ENCODE data around the gene LRRC49. TPM values are rescaled to one million over a fixed set of nuclear protein-coding genes. Genes with fewer than 3 reads are reported as not detected.
A peak's percentile ranks its signal among the peaks of the same experiment; 100 is the strongest.

LRRC49 gene
- total RNA-seq, 6 donors from 2014 or later = 3.0 to 26.7 (median 9.2) TPM

GRCh38 chr15:70875001-70875782, 17.4 kb upstream of the LRRC49 start:
- ATAC-seq (ENCODE audit: low FRiP score in 2 of 2) (peak in 1 of 2 donors; percentile 61), DNase-seq (no peak)
- Histone ChIP-seq H3K36me3 (no peaks in the 10 kb centered on the region), H3K4me3 (no peak overlapping the region), H3K9me3 (no peaks in the 10 kb centered on the region), H3K27ac (no peak overlapping the region), H3K27me3 (no peaks in the 10 kb centered on the region), H3K4me1 (no peaks in the 10 kb centered on the region)
- 78 to 81% methylated on average over 7 of the region's 7 CpGs for WGBS, 2 donors
- TF ChIP-seq POLR2AphosphoS5 (IDR thresholded peaks at IDR 0.05) (no peak), POLR2A (IDR thresholded peaks at IDR 0.05) (no peak), CTCF (IDR thresholded peaks at IDR 0.05) (peak in 3 of 6 experiments; percentile 9 to 35 (median 29))

GRCh38 chr15:70876011-70876410, 16.6 kb upstream of the LRRC49 start:
- DNase-seq (no peak), ATAC-seq (ENCODE audit: low FRiP score in 2 of 2) (no peak)
- TF ChIP-seq POLR2A (IDR thresholded peaks at IDR 0.05) = no peak
- TF ChIP-seq POLR2AphosphoS5 (IDR thresholded peaks at IDR 0.05) = no peak
- TF ChIP-seq EP300 (IDR thresholded peaks at IDR 0.05) = no peak
- no peak for TF ChIP-seq CTCF (IDR thresholded peaks at IDR 0.05)
- H3K27ac ChIP-seq = no peak overlapping the region
- WGBS, 2 donors = 65 to 72% methylated on average over 3 of the region's 3 CpGs
- H3K4me1 ChIP-seq = no peaks in the 10 kb centered on the region
- no peaks in the 10 kb centered on the region for H3K27me3 ChIP-seq
- H3K36me3 ChIP-seq = no peaks in the 10 kb centered on the region
- no peaks in the 10 kb centered on the region for H3K9me3 ChIP-seq
- H3K4me3 ChIP-seq = no peak overlapping the region

- Histone ChIP-seq H3K4me1 (no peaks in the 10 kb centered on the region), H3K36me3 (no peaks in the 10 kb centered on the region), H3K27ac (no peak overlapping the region), H3K9me3 (no peaks in the 10 kb centered on the region), H3K27me3 (no peaks in the 10 kb centered on the region), H3K4me3 (no peak overlapping the region)
- TF ChIP-seq POLR2A (IDR thresholded peaks at IDR 0.05) (no peak), POLR2AphosphoS5 (IDR thresholded peaks at IDR 0.05) (no peak), EP300 (IDR thresholded peaks at IDR 0.05) (no peak), CTCF (IDR thresholded peaks at IDR 0.05) (no peak)
- WGBS, 2 donors = 72 to 77% methylated on average over 2 of the region's 2 CpGs
- no peak for ATAC-seq (ENCODE audit: low FRiP score in 2 of 2)
- DNase-seq = no peak
Observed at GRCh38 chr15:70876683-70877082, 15.9 kb upstream of the LRRC49 start.

GRCh38 chr15:70879401-70879800, 13.2 kb upstream of the LRRC49 start:
- no peak for TF ChIP-seq POLR2A (IDR thresholded peaks at IDR 0.05)
- TF ChIP-seq EP300 (IDR thresholded peaks at IDR 0.05) = no peak
- no peak for TF ChIP-seq POLR2AphosphoS5 (IDR thresholded peaks at IDR 0.05)
- TF ChIP-seq CTCF (IDR thresholded peaks at IDR 0.05) = no peak

GRCh38 chr15:70880781-70881180, 11.8 kb upstream of the LRRC49 start:
- no peak overlapping the region for H3K4me3 ChIP-seq
- no peaks in the 10 kb centered on the region for H3K4me1 ChIP-seq
- H3K27ac ChIP-seq = no peak overlapping the region
- 93 to 94% methylated on average over 2 of the region's 2 CpGs for WGBS, 2 donors
- no peaks in the 10 kb centered on the region for H3K36me3 ChIP-seq
- H3K9me3 ChIP-seq = no peaks in the 10 kb centered on the region
- TF ChIP-seq EP300 (IDR thresholded peaks at IDR 0.05) (no peak), POLR2AphosphoS5 (IDR thresholded peaks at IDR 0.05) (no peak), CTCF (IDR thresholded peaks at IDR 0.05) (no peak), POLR2A (IDR thresholded peaks at IDR 0.05) (no peak)
- ATAC-seq (ENCODE audit: low FRiP score in 2 of 2) = no peak
- no peaks in the 10 kb centered on the region for H3K27me3 ChIP-seq
- DNase-seq = no peak

More at GRCh38 chr15:70879401-70879800, 13.2 kb upstream of the LRRC49 start:
- DNase-seq (no peak), ATAC-seq (ENCODE audit: low FRiP score in 2 of 2) (peak in 1 of 2 donors; percentile 67)
- Histone ChIP-seq H3K4me3 (no peak overlapping the region), H3K36me3 (no peaks in the 10 kb centered on the region), H3K27ac (no peak overlapping the region), H3K27me3 (no peaks in the 10 kb centered on the region), H3K4me1 (no peaks in the 10 kb centered on the region), H3K9me3 (no peaks in the 10 kb centered on the region)
- WGBS, 2 donors = 75 to 79% methylated on average over 2 of the region's 2 CpGs

Data from upper lobe of left lung (tissue), 6 donors.